A549 (cell line): ENCODE measurements around the gene KIF2B. TPM values are rescaled to one million over a fixed set of nuclear protein-coding genes. Genes with fewer than 3 reads are reported as not detected.

Source experiments
- ATAC-seq, 2 experiments: fragments of 200-7000 bp in 1 of 2; fragments of >200 bp in 1 of 2; cut with Nextera tagmentation in 1 of 2; cut with Tn5 transposase in 1 of 2; 3 replicates each; pipeline versions ENCODE4 v1.8.0 to v1.9.1; 2018 to 2020; ENCODE audit warnings: mild to moderate bottlenecking in 1 of 2, moderate library complexity in 1 of 2
- CTCF ChIA-PET: fragments of 300-600 bp; sonication (Branson Sonifier 250); formaldehyde crosslinking; extraction: SDS; loops from one replicate; lab custom pipeline; 2021; ENCODE audit warnings: antibody characterized with exemption, inconsistent platforms; lab: Yijun Ruan, JAX
- POLR2A ChIA-PET: fragments of 350-600 bp; formaldehyde crosslinking; extraction: SDS; loops from one replicate; lab custom pipeline; 2021; ENCODE audit warnings: antibody characterized with exemption, inconsistent platforms; lab: Yijun Ruan, JAX
- DNase-seq, 2 experiments: peaks; one replicate each; pipeline versions ENCODE4 v3.0.0 to v3.0.0-alpha.2; 2011 to 2016; ENCODE audit warnings: low read depth in 1 of 2, low spot score in 1 of 2
- FAIRE-seq: peaks from 2 replicates; lab custom pipeline; 2011; peaks lifted over from hg19 to GRCh38; lab: Jason Lieb, UNC
- H3K27ac ChIP-seq, 2 experiments: fragments of >200 bp; sonication (Bioruptor Twin); formaldehyde crosslinking; 3 replicates each; pipeline ENCODE4 v1.5.1; 2016 to 2017
- H3K4me1 ChIP-seq: fragments of >200 bp; sonication (Bioruptor Twin); formaldehyde crosslinking; 3 replicates; pipeline ENCODE4 v1.6.1; 2016
- H3K4me2 ChIP-seq: fragments of >200 bp; sonication (Bioruptor Twin); formaldehyde crosslinking; 3 replicates; pipeline ENCODE4 v1.6.1; 2016
- H3K4me3 ChIP-seq: fragments of >200 bp; sonication (Bioruptor Twin); formaldehyde crosslinking; 3 replicates; pipeline ENCODE4 v1.5.1; 2016
- H3K9me3 ChIP-seq: fragments of >200 bp; sonication (Bioruptor Twin); formaldehyde crosslinking; 3 replicates; pipeline ENCODE4 v1.6.1; 2016
- CBX2 ChIP-seq: fragments of 200-600 bp; sonication (generic); IDR thresholded peaks from 2 replicates; pipeline ENCODE4 v1.6.1; 2016; ENCODE audit warnings: low read depth, mild to moderate bottlenecking, borderline replicate concordance
- CBX8 ChIP-seq: fragments of 200-600 bp; sonication (generic); IDR thresholded peaks from 2 replicates; pipeline ENCODE4 v1.6.1; 2016
- CHD2 ChIP-seq: fragments of 150-350 bp; IDR thresholded peaks from 2 replicates; pipeline ENCODE4 v1.6.1; 2014; ENCODE audit warnings: low read length; ENCODE audit not compliant: partially characterized antibody
- EHF ChIP-seq: fragments of 250-450 bp; sonication (Bioruptor Pico); IDR thresholded peaks from 2 replicates; pipeline ENCODE4 v1.5.0; 2020; ENCODE audit warnings: mild to moderate bottlenecking
- ESRRA ChIP-seq: fragments of 150-350 bp; IDR thresholded peaks from 2 replicates; pipeline ENCODE4 v1.6.1; 2014; ENCODE audit warnings: mild to moderate bottlenecking, low read length, borderline replicate concordance
- GATA3 ChIP-seq: IDR thresholded peaks from 2 replicates; pipeline ENCODE4 v1.6.1; 2012; ENCODE audit warnings: borderline replicate concordance
- HDAC2 ChIP-seq: fragments of 200-600 bp; sonication (generic); IDR thresholded peaks from 2 replicates; pipeline ENCODE4 v1.6.1; 2016
- JUN ChIP-seq, 2 experiments: fragments of >200 bp; sonication (Bioruptor Twin); formaldehyde crosslinking; IDR thresholded peaks; 2 replicates in 1 of 2; 3 replicates in 1 of 2; pipeline ENCODE4 v1.6.1; 2016 to 2017
- MAX ChIP-seq: IDR thresholded peaks from 2 replicates; pipeline ENCODE4 v1.6.1; 2012
- MAZ ChIP-seq: fragments of 150-350 bp; IDR thresholded peaks from 2 replicates; pipeline ENCODE4 v1.6.1; 2014; ENCODE audit warnings: antibody characterized with exemption, low read depth, low read length, borderline replicate concordance
- MYC ChIP-seq: IDR thresholded peaks from 2 replicates; pipeline ENCODE4 v1.6.1; 2012; ENCODE audit warnings: mild to moderate bottlenecking, inconsistent platforms, low read length, improper control_type of control experiment, borderline replicate concordance
- NFE2L2 ChIP-seq: fragments of 150-350 bp; conservative IDR thresholded peaks from 2 replicates; pipeline ENCODE4 v1.6.1; 2014; ENCODE audit warnings: low read length
- NPAS2 ChIP-seq: fragments of 250-450 bp; sonication (Bioruptor Pico); IDR thresholded peaks from 2 replicates; pipeline ENCODE4 v1.8.0; 2022; ENCODE audit warnings: mild to moderate bottlenecking, moderate library complexity, borderline replicate concordance
- RAD21 ChIP-seq, 2 experiments: fragments of >200 bp in 1 of 2; sonication (Bioruptor Twin) in 1 of 2; formaldehyde crosslinking in 1 of 2; IDR thresholded peaks in 1 of 2; conservative IDR thresholded peaks in 1 of 2; 2 replicates in 1 of 2; 3 replicates in 1 of 2; pipeline ENCODE4 v1.6.1; 2012 to 2018; ENCODE audit warnings: inconsistent platforms in 1 of 2
- SREBF2 ChIP-seq: fragments of 450-650 bp; IDR thresholded peaks from 2 replicates; pipeline ENCODE4 v1.6.1; 2014; ENCODE audit warnings: mild to moderate bottlenecking, moderate library complexity
- TP53 ChIP-seq: fragments of 250-450 bp; sonication (Bioruptor Pico); IDR thresholded peaks from 2 replicates; pipeline ENCODE4 v1.5.0; 2021; ENCODE audit warnings: mild to moderate bottlenecking, moderate library complexity
- ZC3H11A ChIP-seq: fragments of 450-650 bp; IDR thresholded peaks from 2 replicates; pipeline ENCODE4 v1.6.1; 2014; ENCODE audit warnings: antibody characterized with exemption, mild to moderate bottlenecking
- WGBS: methylation state at CpG from one replicate; pipeline ENCODE4 v1.1.6; 2017; ENCODE audit errors: missing lambda C conversion rate; 5-methylcytosine and 5-hydroxymethylcytosine counted together
- polyA plus RNA-seq, 4 experiments: library from polyadenylated mRNA; depleted of rRNA in 3 of 4; stranded (reverse); fragments of >200 nt; fragmentation: RNase III in 1 of 4; extraction: RNeasy Plus Mini Kit Qiagen cat#74134 plus additional on column Dnase treatment in 1 of 4; gene quantifications; 2 replicates in 3 of 4; 3 replicates in 1 of 4; pipeline ENCODE4 v1.2.3, GENCODE V29; 2011 to 2017
- TF ChIP-seq, protein P1 (sequence below): fragments of >200 bp; sonication (Bioruptor Twin); formaldehyde crosslinking; IDR thresholded peaks from 3 replicates; pipeline ENCODE4 v1.6.1; 2016
- TF ChIP-seq, protein P2 (sequence below): IDR thresholded peaks from 2 replicates; pipeline ENCODE4 v1.6.1; 2012
- TF ChIP-seq, protein P3 (sequence below): fragments of 200-600 bp; sonication (generic); IDR thresholded peaks from 2 replicates; pipeline ENCODE4 v1.6.1; 2016; ENCODE audit warnings: antibody characterized with exemption, mild to moderate bottlenecking, moderate library complexity
- TF ChIP-seq, protein P4 (sequence below): fragments of 250-450 bp; sonication (Bioruptor Pico); IDR thresholded peaks from 2 replicates; pipeline ENCODE4 v1.5.0; 2020; ENCODE audit warnings: low read depth, mild to moderate bottlenecking, moderate library complexity

The KIF2B gene
- polyA plus RNA-seq, 2 of the 4 experiments (the other 2 are of a cell fraction) = not detected

DNA sequence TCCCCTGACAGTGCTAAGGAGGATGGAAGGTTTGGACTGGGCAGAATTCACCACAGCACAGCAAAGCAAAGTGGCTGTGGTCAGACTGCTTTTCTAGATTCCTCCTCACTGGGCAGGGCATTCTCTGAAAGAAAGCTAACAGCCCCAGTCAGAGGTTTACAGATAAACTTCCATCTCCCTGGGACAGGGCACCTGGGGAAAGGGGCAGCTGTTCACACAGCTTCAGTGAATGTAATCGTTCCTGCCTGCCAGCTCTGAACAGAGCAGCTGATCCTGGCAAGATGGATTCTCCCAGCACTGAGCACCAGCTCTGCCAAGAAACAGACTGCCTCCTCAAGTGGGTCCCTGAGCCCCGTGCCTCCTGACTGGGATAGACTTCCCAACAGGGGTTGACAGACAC lies 42.4 kb upstream of the KIF2B start (continued):
- TF ChIP-seq NPAS2 = no peak

GRCh38 chr17:53791551-53791950 lies 31.2 kb upstream of the KIF2B start:
- no peak overlapping the region for H3K4me2 ChIP-seq
- no peaks in the 10 kb centered on the region; the same call in 2 of the 3 replicates for H3K9me3 ChIP-seq
- ATAC-seq (no peak), FAIRE-seq (no peak), DNase-seq (no peak)
- no peak overlapping the region for H3K4me3 ChIP-seq
- H3K4me1 ChIP-seq = no peaks in the 10 kb centered on the region
- ChIA-PET POLR2A (no interaction called here), CTCF (no interaction called here)
- WGBS = 16% methylated on average over 5 of the region's 6 CpGs
- TF ChIP-seq, protein P1, sequence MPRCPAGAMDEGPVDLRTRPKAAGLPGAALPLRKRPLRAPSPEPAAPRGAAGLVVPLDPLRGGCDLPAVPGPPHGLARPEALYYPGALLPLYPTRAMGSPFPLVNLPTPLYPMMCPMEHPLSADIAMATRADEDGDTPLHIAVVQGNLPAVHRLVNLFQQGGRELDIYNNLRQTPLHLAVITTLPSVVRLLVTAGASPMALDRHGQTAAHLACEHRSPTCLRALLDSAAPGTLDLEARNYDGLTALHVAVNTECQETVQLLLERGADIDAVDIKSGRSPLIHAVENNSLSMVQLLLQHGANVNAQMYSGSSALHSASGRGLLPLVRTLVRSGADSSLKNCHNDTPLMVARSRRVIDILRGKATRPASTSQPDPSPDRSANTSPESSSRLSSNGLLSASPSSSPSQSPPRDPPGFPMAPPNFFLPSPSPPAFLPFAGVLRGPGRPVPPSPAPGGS = no peak
- TF ChIP-seq HDAC2 (no peak), CBX8 (no peak), MAX (no peak), TP53 (CRISPR knock-in tag) (no peak), EHF (CRISPR knock-in tag) (no peak)
- TF ChIP-seq, protein P2, sequence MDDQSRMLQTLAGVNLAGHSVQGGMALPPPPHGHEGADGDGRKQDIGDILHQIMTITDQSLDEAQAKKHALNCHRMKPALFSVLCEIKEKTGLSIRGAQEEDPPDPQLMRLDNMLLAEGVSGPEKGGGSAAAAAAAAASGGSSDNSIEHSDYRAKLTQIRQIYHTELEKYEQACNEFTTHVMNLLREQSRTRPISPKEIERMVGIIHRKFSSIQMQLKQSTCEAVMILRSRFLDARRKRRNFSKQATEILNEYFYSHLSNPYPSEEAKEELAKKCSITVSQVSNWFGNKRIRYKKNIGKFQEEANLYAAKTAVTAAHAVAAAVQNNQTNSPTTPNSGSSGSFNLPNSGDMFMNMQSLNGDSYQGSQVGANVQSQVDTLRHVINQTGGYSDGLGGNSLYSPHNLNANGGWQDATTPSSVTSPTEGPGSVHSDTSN = no peak
- no peak overlapping the region for H3K27ac ChIP-seq

DNA sequence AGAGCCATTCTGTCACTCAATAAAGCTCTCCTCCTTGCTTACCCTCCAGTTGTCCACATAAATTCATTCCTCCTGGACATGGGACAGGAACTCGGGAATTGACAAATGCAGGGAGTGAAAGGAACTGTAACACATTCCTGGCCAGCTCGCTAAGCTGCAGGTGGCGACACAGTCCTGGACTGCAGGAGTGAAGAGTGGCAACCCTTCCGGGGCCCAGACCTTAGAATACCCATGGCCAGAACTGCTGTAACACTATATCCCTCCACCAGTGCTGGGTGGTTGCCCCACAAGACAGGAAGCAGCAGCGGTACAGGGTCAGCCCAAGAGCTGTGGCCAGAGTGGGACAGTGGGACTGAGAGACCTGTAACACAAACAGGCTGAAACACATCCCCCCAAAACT lies 30.3 kb upstream of the KIF2B start:
- CTCF ChIA-PET = interaction anchor here (0.6 kb wide), 1 partner anchor 1298 kb away, joined by 3 read pairs; no protein-coding TSS in a partner anchor
- FAIRE-seq (no peak), DNase-seq (no peak), ATAC-seq (no peak)
- H3K9me3 ChIP-seq = no peaks in the 10 kb centered on the region; the same call in 2 of the 3 replicates
- H3K4me1 ChIP-seq = no peaks in the 10 kb centered on the region
- no peak overlapping the region for H3K4me2 ChIP-seq
- TF ChIP-seq NPAS2 = no peak
- TF ChIP-seq GATA3 = no peak
- TF ChIP-seq, protein P1 = no peak
- TF ChIP-seq ZC3H11A = no peak
- no peak for TF ChIP-seq ESRRA
- no peak for TF ChIP-seq RAD21 (conservative IDR thresholded peaks at IDR 0.05 in 1 of 2, IDR thresholded peaks at IDR 0.05 in 1 of 2)
- TF ChIP-seq, protein P3, sequence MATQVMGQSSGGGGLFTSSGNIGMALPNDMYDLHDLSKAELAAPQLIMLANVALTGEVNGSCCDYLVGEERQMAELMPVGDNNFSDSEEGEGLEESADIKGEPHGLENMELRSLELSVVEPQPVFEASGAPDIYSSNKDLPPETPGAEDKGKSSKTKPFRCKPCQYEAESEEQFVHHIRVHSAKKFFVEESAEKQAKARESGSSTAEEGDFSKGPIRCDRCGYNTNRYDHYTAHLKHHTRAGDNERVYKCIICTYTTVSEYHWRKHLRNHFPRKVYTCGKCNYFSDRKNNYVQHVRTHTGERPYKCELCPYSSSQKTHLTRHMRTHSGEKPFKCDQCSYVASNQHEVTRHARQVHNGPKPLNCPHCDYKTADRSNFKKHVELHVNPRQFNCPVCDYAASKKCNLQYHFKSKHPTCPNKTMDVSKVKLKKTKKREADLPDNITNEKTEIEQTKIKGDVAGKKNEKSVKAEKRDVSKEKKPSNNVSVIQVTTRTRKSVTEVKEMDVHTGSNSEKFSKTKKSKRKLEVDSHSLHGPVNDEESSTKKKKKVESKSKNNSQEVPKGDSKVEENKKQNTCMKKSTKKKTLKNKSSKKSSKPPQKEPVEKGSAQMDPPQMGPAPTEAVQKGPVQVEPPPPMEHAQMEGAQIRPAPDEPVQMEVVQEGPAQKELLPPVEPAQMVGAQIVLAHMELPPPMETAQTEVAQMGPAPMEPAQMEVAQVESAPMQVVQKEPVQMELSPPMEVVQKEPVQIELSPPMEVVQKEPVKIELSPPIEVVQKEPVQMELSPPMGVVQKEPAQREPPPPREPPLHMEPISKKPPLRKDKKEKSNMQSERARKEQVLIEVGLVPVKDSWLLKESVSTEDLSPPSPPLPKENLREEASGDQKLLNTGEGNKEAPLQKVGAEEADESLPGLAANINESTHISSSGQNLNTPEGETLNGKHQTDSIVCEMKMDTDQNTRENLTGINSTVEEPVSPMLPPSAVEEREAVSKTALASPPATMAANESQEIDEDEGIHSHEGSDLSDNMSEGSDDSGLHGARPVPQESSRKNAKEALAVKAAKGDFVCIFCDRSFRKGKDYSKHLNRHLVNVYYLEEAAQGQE = no peak
- TF ChIP-seq CBX2 = no peak
- no peak for TF ChIP-seq MAZ
- no peak for TF ChIP-seq SREBF2
- no peak for TF ChIP-seq NFE2L2
- no peak for TF ChIP-seq MYC
- TF ChIP-seq CHD2 = no peak
- TF ChIP-seq, protein P4, sequence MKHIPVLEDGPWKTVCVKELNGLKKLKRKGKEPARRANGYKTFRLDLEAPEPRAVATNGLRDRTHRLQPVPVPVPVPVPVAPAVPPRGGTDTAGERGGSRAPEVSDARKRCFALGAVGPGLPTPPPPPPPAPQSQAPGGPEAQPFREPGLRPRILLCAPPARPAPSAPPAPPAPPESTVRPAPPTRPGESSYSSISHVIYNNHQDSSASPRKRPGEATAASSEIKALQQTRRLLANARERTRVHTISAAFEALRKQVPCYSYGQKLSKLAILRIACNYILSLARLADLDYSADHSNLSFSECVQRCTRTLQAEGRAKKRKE (CRISPR knock-in tag) = no peak
- TF ChIP-seq JUN (IDR thresholded peaks at IDR 0.05) = no peak
- POLR2A ChIA-PET = no interaction called here
- 10% methylated on average over 5 of the region's 5 CpGs for WGBS
- H3K4me3 ChIP-seq = no peak overlapping the region
- no peak overlapping the region for H3K27ac ChIP-seq
